NCI-H1417 treated with DMSO at 0.1 percent for 48 hours (cell line): ENCODE results near the gene UMODL1.

Experiments used
- DNase-seq: peaks from one replicate; lab custom pipeline; 2025; lab: John Stamatoyannopoulos, UW

UMODL1 gene

GRCh38 chr21:42129300-42130266, 58.5 kb downstream of the UMODL1 start:
- no peak for DNase-seq

GRCh38 chr21:42130441-42130840, 59.3 kb downstream of the UMODL1 start:
- no peak for DNase-seq

GRCh38 chr21:42132183-42132582, 61.1 kb downstream of the UMODL1 start:
- DNase-seq = no peak

GRCh38 chr21:42133131-42133530, 62.0 kb downstream of the UMODL1 start:
- no peak for DNase-seq

- no peak for DNase-seq
Measured at GRCh38 chr21:42135386-42136052, 64.4 kb downstream of the UMODL1 start.

- DNase-seq = no peak
Measured at GRCh38 chr21:42137191-42137904, 66.2 kb downstream of the UMODL1 start.

- no peak for DNase-seq
Measured at GRCh38 chr21:42140196-42140934, 69.2 kb downstream of the UMODL1 start.

- DNase-seq = no peak
Measured at GRCh38 chr21:42141643-42142042, 70.5 kb downstream of the UMODL1 start.

GRCh38 chr21:42142141-42142540, 71.0 kb downstream of the UMODL1 start:
- DNase-seq = no peak

GRCh38 chr21:42142627-42143026, 71.5 kb downstream of the UMODL1 start:
- no peak for DNase-seq

GRCh38 chr21:42143111-42143510, 72.0 kb downstream of the UMODL1 start:
- no peak for DNase-seq

GRCh38 chr21:42144221-42144620, 73.1 kb downstream of the UMODL1 start:
- DNase-seq = no peak

- DNase-seq = no peak
Measured at GRCh38 chr21:42144679-42145568, 73.8 kb downstream of the UMODL1 start.

GRCh38 chr21:42145569-42146272, 74.6 kb downstream of the UMODL1 start:
- DNase-seq = peak; percentile 35

GRCh38 chr21:42146273-42146805, 75.2 kb downstream of the UMODL1 start:
- DNase-seq = no peak

- DNase-seq = no peak
Measured at GRCh38 chr21:42146821-42147220, 75.7 kb downstream of the UMODL1 start.

GRCh38 chr21:42147386-42148020, 76.4 kb downstream of the UMODL1 start:
- DNase-seq = no peak

- DNase-seq = no peak
Measured at GRCh38 chr21:42148097-42148496, 77.0 kb downstream of the UMODL1 start.

- DNase-seq = no peak
Measured at GRCh38 chr21:42148584-42148983, 77.5 kb downstream of the UMODL1 start.
